Measurements from ENCODE around the gene SNORC.
A peak's percentile ranks its signal among the peaks of the same experiment; 100 is the strongest.
"Not testable (repeated sequence)": the region's sequence is repeated elsewhere in the genome, so short reads cannot be mapped to it uniquely, and the experiment has no call there.

The SNORC gene

DNA sequence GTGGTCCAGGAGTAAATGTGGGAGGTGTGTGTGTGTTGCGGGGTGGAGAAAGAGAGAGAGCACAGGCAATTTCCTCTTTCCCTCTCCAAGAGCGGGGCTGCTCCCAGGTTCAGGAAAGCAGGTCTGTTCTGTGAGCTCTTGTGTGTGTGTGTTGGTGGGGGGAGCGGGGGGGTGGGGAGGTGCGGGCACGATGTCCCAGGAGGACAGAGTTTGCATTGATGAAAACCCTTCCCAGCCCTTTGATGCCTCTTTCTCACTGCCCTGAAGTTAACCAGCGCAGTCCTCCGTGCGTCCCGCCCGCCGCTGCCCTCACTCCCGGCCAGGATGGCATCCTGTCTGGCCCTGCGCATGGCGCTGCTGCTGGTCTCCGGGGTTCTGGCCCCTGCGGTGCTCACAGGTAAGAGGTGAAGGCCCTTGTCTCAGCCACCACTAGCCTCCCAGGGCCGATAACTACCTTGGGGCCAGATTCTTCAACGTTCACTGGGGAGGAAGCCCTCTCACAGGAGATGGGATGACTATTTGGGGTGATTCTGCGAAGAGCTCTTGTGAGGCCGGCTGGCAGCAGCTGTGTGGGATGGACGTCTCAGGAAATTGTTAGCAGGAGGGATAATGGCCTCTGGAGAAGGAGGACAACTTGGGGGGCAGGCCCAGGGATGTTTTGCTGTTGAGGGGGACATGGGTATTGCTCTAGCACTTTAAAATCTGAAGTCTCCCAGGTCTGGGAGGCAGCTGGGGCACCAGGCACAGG is at the start of gene SNORC:
Gene SNORC (plus strand): TSS at position 247 of the 748 bp plus-strand sequence. CDS start 78 bp downstream, at position 325.
- DNase-seq (ENCODE audit: low spot score) = no peak

DNA sequence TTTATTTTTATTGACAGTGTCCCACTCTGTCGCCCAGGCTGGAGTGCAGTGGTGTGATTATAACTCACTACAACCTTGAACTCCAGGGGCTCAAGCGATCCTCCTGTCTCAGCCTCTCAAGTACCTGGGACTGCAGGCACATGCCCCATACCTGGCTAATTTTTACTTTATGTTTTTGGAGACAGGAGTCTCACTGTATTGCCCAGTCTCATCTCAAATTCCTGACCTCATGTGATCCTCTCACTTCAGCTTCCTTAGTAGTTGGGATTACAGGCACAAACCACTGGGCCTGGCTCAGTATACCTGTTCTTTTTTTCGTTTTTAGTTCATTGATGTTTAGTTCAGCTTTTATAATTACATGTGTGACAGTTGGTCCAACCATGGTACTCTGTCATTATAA is 40.1 kb upstream of the SNORC start:
- DNase-seq (ENCODE audit: low spot score) = no peak

DNA sequence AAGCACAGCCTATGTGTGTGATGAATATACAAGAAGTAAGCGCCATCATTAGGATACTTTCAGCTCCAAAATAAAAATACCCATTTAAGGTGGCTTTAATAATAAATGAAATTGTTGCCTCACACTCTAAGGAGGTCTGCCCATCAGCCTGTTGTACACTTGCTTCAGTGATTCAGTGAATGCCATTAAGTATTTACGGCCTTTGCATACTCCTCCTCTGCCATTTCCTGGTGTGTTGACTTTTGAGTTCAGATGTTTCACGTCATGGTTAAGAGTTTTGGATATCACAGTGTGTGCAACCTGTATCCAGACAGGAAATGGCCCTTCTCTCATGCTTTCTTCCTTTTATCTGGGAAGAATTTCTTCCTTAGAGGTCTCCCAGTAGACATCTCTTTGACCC is 38.6 kb upstream of the SNORC start:
- DNase-seq (ENCODE audit: low spot score) = no peak

DNA sequence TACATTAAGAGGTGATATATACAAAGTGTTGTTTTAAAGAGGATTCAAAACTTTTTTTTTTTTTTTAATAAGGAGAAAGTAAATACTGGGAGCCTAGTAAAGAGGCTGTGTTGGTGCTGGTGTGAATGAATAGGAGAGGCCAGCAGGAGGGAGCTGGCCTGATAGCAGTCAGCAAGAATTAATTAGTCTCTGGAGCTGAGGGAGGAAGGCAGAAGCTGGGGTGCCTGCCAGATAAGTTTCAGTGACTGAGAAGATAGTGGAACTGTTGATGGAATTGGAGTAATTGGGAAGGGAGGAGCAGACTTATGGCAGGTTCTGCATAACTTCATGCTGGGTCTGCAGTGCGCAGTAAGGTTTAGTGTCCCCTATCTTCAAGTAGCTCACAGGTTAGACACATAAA is 36.2 kb upstream of the SNORC start:
- no peak for DNase-seq (ENCODE audit: low spot score)

DNA sequence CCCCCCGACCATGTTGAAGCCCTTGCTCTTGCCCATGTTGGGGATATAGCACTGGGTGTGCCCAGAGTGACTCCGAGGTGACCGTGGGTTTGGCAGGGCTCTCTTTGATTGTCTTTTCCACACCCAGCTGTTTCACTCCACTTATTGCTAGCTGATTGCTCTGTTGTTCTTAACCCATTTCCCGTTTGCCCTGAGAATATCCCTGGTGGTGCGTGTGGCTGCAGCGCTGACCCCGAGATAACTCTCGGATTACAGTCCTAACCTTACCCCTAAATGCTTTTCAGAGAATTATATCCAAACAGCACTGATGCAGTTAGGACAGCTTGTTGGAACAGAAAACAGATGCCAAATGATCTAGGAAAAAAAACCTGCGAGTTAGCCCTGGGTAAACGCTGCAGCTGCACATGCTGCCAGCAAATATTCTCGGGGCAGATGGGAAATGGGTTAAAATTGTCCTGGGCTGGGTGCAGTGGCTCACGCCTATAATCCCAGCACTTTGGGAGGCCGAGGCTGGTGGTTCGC is 34.3 kb upstream of the SNORC start:
- DNase-seq (ENCODE audit: low spot score) = no peak

DNA sequence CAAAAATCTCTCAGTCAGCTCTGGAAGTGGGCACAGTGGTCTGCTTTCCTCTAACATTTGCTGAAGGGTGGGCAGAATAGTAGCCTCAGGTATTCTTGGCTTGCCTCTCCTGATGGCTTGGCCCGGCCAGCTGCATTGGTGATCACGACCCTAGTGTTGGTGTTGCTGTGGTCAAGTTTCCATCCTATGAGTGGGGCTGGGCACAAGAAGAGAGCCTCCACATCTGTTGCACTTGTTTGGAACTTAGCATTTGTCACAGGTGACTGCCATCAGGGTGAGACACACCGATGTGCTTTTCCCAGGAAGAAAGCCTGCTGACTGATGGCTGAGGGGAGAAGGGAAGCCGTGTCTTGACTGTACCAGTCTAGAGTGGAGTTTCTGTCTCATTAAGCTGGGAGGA is 33.1 kb upstream of the SNORC start:
- DNase-seq (ENCODE audit: low spot score) = no peak

DNA sequence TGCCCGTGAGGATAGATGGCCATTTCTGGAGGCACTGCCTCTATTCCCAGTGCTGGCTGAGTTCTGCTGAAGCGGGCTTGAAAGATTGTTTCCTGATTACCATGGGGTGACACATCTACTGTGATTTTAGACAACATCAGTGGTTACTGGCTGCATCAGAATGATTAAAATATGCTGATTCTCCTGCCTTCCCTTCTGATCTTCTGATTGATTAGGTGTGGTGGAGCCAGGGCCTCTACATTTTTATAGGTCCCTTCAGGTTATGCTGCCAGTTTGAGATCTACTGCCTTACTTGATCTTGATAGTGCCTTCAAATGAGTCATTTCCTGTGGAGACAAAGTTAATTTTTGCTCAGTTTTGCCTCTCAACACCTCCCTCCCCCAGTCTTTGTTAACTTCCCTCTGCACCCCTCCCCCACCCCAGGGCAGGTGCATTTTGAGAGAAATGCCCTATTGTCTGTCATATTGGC is 31.6 kb upstream of the SNORC start:
- peak; percentile 73 for DNase-seq (ENCODE audit: low spot score)

DNA sequence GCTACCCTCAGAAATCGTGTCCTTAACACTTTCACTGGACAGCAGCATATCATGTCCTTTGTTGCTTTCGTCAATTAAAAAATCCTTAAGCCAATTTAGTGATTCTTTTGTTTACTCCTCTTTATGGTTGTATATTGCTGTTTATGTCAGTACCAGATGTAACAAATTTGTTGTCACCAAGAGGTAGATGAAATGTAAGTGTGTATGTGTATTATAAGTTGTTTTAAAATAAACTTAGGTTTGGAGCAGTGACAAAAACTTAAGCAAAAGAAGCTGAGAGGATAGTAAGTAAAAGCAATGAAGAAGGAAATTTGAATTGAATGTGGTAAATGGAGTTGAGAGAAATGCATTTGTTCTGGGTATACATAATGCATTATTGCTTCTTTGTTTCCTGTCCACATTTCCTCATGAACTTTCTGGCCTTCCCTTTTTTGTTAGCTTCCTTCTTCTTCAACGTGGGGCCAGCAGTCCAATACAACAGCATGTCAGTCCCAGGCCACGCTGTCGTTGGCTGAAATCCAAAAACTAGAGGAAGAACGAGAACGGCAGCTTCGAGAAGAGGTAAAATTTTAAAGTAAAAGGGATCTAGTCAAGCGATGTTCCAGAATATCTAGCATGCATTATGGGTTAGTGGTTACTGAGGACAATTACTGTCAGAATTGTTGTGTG is 30.5 kb upstream of the SNORC start:
- no peak for DNase-seq (ENCODE audit: low spot score)

DNA sequence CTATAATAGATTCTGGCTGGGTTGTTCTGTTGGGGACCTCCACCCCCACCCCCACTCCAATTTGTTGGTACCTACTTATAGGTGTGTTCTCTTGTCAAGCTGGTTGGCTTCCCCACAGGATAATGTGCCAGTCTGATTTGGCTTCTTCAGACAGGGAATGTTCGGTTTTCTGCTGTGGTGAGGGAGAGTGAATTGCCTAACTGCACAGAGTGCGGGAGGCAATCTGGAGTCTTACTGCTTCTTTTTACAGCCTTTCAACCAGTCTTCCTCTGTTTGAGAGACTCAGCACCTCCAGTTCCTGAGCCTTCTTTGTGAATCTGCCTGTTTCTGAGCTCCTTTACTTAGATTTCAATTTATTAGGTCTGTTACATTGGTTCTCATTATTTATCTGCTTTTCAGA is 27.4 kb upstream of the SNORC start:
- no peak for DNase-seq (ENCODE audit: low spot score)

DNA sequence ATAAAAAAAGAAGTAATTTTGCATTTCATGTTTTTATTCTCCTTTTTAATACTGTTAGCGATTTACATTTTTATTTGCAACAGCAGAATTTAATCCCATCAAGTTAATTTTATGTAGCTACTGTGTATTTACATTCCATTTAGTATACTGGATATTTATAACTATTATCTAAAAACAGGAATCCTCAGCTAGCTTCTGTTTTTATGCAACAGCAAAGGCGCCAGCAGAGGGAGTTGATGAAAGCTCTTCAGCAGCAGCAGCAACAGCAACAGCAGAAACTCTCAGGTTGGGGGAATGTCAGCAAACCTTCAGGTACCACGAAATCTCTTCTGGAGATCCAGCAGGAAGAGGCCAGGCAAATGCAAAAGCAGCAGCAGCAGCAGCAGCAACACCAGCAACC is 26.2 kb upstream of the SNORC start:
- DNase-seq (ENCODE audit: low spot score) = no peak

DNA sequence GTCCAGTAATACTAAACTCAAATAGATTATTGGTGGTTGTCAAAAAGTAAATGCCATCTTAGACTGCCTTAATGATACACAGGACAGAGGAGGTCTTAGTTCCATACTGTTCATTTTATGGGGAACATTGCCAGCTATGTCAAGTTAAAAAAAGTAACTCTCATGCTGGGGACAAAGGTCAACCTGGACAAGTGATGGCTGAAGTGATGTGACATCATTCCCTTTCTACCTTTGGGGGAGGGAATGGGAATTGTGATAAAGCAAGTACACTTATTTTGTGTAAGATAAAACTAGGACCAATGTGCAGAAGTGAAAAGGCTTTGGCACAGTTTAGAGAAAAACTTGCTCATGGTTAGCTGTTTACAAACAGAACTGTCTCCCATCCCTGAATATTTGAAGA is 24.0 kb upstream of the SNORC start:
- no peak for DNase-seq (ENCODE audit: low spot score)

DNA sequence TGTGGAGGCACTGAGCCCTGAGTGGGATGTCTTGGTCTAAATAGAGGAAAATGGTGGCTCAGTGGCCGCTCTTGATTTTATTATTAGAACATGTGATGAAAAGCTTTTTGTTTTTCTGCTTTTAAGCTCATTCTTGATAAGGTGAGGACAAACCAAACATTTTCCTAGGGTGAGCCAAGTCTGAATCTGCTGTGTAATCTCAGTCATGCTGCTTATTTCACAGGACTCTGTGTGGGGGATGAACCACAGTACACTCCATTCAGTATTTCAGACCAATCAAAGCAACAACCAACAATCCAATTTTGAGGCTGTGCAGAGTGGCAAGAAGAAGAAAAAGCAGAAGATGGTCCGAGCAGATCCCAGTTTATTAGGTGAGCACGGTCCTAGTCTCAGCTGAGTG is 20.0 kb upstream of the SNORC start:
- DNase-seq (ENCODE audit: low spot score) = no peak

DNA sequence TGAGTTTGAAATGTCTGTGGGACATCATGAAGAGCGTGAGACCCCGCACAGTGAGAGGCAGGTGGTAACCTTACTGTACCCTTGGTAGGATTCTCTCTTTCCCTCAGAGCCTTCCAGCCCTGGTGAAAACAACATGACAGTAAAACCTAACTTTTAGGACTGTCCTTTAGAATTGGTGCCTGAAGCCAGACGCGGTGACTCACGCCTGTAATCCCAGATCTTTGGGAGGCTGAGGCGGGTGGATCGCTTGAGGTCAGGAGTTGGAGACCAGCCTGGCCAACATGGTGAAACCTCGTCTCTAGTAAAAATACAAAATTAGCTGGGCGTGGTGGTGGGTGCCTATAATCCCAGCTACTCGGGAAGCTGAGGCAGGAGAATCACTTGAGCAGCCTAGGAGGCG is 18.0 kb upstream of the SNORC start:
- DNase-seq (ENCODE audit: low spot score) = not testable (repeated sequence)

DNA sequence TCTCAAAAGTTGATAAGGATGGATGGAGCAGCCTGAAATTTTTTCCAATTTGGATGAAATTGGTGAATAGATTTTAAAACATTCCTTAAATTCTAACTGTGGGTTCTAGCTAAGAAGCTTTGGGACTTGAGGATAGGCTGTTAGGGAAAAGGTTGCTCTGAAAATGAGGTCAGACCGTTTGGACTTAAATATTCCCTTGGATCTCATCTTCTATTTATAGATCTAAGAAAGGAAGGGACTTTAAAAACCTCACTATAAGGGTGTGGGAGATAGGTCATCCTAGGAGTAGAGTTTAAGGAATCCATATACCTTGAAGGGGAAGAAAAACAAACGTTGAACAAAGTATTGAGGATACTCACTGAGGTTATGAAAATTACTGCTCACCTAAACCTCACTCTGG is 17.4 kb upstream of the SNORC start:
- no peak for DNase-seq (ENCODE audit: low spot score)

DNA sequence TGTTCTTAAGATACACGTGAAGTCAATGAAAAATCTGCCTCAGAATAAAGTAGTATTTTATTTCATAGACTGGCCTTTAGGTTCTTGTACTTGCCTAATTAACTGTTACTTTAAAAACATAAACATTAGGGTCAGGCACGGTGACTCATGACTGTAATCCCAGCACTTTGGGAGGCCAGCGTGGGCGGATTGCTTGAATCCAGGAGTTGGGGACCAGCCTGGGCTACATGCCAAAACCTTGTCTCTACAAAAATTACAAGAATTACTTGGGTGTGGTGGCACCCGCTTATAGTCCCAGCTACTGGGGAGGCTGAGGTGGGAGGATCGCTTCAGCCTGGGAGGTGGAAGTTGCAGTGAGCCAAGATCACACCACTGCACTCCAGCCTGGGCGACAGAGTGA is 16.0 kb upstream of the SNORC start:
- no peak for DNase-seq (ENCODE audit: low spot score)

DNA sequence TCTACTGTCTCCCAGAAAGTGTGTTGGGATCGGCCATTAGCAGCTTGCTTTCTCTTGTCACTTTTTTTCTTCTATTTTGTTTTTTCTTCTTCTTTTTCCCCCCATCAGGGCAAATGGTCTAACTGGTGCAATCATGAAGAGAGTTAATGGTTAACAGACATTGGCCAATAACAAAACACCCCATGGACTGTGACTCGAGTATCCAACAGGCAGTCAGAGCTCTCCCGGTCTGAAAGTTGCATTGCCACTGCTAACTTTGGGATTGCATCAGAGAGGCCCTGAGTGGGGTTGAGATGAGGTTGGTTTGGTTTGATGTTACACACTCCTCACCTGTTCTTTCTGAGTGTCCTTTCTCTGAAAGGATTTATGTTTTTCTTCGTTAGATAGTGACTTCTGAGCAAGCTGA is 12.9 kb upstream of the SNORC start:
- no peak for DNase-seq (ENCODE audit: low spot score)

DNA sequence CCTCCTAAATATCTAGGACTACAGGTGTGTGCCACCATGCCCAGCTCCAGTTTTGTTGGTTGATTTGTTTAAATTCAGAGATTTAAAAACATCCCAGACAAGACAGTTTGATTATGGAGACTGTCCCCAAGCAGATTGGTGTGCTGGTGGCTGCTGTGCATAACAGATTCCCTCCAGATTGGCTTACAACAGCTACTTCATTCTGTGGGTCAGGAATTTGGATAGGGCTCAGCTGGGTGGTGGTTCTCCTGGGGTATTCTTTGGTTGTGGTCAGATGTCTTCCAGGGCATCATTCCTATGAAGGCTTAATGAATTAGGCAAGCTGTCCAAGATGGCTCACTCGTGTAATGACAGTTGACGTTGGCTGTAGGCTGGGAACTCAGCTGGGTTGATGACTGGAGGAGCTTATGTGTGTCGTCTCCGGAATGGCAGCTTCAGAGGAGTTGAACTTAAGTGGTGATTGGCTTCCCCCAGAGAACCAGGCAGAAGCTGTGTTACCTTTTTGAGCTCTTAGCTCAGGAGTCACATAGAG is 10.6 kb upstream of the SNORC start:
- no peak for DNase-seq (ENCODE audit: low spot score)

DNA sequence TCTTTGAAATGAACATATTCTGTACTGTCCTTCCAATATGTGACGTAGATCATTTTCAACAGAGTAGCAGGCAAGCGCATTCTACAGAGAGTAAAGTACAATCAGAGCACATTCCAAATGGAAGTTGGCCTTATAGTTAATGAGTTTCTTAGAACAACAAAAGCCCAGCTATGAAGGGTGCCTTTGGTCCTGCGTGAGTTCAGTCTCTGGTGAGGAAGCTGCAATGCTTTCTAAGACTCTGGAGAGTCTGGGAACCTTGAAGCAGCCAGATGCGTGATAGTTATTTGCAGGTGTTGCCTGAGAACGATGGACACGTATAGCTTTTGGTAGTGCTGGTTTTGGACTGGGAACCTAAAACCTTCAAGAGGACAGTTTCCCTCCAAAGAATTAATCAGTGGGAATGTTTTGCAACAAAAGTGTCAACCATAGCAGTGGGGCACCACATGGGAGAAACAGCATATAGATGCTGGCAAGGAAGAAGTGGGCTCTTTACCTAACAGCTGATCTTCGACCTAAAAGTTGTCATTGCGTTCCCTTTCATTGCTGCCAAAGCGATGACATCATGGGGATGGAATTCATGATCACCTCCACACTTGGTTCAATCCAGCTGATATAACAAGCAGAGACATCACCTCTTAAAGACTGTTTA is 9.3 kb upstream of the SNORC start:
- no peak for DNase-seq (ENCODE audit: low spot score)

DNA sequence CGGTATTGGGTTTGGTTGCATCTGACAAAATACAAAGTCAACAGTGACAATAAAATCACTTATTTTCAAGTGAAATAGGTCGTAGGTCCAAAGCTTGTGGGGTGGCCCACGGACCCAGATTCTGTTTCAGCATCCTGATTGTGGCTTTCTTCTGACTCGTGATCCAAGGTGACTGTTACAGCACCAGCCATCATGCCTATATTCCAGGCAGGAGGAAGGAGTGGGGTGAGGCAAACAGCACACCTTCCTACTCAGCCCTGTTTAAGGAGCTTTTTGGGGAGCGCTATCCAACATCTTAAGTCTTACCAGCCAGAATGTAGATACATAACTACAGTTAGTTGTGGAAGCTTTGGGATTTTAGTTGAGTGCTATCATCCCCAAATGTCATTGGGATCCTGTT is 8.7 kb upstream of the SNORC start:
- DNase-seq (ENCODE audit: low spot score) = no peak

DNA sequence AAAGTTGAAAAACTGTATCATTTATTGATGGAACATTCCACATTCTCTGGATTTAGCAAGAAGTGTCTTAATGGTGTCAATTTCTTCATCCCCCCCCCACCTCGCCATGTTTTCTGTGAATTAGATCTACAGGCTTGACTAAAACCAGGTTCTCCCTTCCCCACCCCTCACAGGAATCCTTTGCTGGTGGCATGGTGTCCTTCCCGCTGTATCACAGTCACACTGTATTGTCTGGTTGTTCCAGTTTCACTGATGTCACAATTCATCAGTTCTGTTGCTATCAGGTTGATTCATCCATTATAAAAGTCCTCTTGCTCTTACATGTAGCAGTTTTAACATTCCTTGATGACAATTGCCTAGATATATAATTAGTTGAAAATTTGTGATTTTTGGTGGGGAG is 6.1 kb upstream of the SNORC start:
- no peak for DNase-seq (ENCODE audit: low spot score)

DNA sequence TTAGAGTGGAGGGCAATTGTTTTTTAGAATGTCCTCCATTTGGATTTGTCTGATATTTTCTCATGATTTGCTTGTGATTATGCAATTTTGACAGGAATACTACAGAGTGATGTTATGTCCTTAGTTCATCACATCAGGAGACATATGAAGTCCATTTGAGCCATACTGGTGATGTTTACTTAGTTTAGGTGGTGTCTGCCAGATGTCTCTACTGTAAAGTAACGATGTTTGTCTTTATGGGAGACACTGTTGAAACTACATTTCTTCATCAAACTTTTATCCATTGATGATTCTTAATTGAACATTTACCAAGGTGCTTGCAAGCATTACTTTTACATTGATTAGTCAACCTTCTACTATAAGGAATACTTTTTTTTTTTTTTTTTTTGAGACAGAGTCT is 4.9 kb upstream of the SNORC start:
- no peak for DNase-seq (ENCODE audit: low spot score)

DNA sequence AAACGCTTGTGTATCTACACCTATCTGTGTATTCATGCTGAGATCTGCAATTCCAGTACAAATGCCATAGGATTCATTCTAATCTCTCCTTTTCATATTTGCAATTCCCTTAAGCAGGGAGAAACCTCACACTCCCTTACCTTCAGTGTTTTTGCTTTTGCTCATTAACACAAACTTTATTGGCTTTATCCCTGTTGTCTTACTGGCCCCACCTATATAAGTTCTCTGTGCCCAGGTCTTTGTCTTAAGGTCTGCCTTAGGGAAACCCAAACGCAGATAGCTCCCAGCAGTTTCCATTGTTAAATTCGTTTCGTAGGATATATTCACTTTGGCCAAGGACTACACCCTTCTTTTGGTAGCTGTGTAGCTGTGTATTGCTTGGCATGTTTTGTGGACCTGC is 4.0 kb upstream of the SNORC start:
- no peak for DNase-seq (ENCODE audit: low spot score)

All from CD4-positive, alpha-beta T cell treated with Interleukin-6 at 100 ng/mL for 8 hours (primary cell).